ENCODE measurements around the gene RFXAP.

The RFXAP gene

DNA sequence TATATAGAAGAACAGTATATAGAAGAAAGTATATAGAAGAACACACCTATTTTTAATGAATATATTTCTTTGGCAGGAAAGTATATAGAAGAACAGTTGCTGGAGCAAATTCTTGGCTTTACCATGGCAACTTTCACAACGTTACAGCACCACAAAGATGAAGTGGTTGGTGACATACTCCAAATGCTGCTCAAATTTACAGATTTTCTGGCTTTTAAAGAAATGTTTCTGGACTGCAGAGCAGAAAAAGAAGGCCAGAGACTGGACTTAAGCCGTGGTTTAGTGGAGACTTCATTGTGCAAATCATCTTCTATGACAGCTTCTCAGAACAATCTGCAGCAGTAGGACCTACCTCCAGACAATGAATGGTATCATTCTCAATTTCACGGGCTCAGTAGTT lies 24.3 kb upstream of the RFXAP start:
- TF ChIP-seq, protein P1, sequence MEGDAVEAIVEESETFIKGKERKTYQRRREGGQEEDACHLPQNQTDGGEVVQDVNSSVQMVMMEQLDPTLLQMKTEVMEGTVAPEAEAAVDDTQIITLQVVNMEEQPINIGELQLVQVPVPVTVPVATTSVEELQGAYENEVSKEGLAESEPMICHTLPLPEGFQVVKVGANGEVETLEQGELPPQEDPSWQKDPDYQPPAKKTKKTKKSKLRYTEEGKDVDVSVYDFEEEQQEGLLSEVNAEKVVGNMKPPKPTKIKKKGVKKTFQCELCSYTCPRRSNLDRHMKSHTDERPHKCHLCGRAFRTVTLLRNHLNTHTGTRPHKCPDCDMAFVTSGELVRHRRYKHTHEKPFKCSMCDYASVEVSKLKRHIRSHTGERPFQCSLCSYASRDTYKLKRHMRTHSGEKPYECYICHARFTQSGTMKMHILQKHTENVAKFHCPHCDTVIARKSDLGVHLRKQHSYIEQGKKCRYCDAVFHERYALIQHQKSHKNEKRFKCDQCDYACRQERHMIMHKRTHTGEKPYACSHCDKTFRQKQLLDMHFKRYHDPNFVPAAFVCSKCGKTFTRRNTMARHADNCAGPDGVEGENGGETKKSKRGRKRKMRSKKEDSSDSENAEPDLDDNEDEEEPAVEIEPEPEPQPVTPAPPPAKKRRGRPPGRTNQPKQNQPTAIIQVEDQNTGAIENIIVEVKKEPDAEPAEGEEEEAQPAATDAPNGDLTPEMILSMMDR (IDR thresholded peaks at IDR 0.05; ENCODE audit: insufficient read depth, low read length, missing control alignments), result no peak
- H3K4me3 ChIP-seq (ENCODE audit: low read depth, low read length), result no peak overlapping the region
- CTCF ChIA-PET, result no interaction called here

DNA sequence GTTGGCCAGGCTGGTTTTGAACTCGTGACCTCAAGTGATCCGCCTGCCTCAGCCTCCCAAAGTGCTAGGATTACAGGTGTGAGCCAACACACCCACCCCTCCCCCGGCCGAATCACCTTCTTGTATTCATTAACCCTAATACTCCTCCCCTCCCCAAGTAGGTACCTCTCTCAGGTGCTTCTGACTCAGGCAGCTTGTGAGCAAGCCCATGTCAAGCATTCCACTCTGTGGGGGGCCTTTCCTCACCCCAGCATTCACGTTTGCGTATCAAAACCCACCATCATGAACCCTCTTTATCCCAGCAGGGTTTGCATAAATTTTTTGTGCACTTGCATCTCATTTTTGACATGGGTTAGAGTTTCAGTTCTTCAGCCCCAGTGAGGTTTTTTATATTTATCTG lies 23.6 kb upstream of the RFXAP start:
- POLR2A ChIA-PET, result no interaction called here
- CTCF ChIA-PET, result no interaction called here
- TF ChIP-seq, protein P1 (IDR thresholded peaks at IDR 0.05; ENCODE audit: insufficient read depth, low read length, missing control alignments), result no peak
- no peak overlapping the region for H3K4me3 ChIP-seq (ENCODE audit: low read depth, low read length)
- no peak for DNase-seq (ENCODE audit: low read depth, low spot score)

More for the DNA sequence above, 24.3 kb upstream of the RFXAP start:
- POLR2A ChIA-PET, result no interaction called here
- DNase-seq (ENCODE audit: low read depth, low spot score), result no peak

DNA sequence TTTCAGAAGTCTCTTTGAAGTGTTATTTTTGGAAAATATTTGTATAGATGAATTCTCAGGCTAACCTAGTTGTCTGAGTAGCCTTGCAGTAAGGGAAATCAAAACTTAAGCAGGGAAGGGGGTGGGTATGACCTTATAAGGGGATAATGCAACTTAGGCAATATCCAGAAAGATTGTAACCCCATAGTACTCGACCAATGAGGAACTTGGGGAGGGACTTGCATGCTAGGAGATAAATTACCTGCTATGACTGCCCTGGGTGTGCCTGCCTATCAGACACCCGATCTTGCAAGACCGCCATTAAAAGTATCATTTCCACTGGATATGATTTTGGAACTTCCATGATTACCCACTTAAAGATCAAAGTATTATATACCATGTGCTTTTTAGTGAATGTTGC lies 23.0 kb upstream of the RFXAP start:
- TF ChIP-seq, protein P1 (IDR thresholded peaks at IDR 0.05; ENCODE audit: insufficient read depth, low read length, missing control alignments), result no peak
- ChIA-PET CTCF (no interaction called here), POLR2A (no interaction called here)
- DNase-seq (ENCODE audit: low read depth, low spot score), result no peak
- H3K4me3 ChIP-seq (ENCODE audit: low read depth, low read length), result no peak overlapping the region

DNA sequence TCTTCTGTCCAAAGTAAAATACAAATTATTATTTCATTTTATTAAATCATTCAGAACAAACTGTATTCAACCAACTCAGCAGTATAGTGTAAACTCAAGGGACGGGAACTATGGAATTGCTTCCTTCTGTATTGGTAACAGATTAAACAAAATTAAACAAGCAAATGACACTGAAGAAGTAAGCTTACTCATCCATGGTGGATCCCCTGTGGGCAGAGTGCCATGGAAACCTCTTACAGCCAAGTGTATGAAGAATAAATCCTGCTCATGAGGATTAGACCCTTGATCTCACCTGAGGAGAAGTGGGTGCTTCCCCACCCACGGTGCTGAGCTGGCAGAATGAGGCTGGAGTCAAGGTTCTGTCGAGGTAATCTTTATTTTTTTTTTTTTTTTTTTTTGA lies 18.0 kb upstream of the RFXAP start:
- ChIA-PET CTCF (no interaction called here), POLR2A (no interaction called here)
- no peak overlapping the region for H3K4me3 ChIP-seq (ENCODE audit: low read depth, low read length)
- DNase-seq (ENCODE audit: low read depth, low spot score), result no peak
- TF ChIP-seq, protein P1 (IDR thresholded peaks at IDR 0.05; ENCODE audit: insufficient read depth, low read length, missing control alignments), result no peak

DNA sequence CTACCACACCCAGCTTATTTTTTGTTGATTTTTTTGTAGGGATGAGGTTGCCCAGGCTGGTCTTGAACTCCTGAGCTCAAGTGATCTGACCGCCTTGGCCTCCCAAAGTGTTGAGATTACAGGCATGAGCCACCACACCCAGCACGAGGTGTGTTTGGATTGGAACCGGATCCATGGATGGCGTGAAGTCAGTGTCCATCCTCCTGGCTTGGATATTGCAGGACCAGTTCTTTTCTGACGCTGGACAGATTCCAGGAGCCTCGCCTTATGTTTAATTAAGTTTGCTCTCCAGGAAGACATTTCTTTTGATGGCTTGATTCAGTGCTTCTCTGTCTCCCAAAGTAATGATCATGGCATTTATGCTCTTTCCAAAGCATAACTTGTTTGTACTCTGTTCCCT lies 14.4 kb upstream of the RFXAP start:
- TF ChIP-seq, protein P1 (IDR thresholded peaks at IDR 0.05; ENCODE audit: insufficient read depth, low read length, missing control alignments), result no peak
- ChIA-PET CTCF (interaction anchor here (1.0 to 1.4 kb wide), 2 partner anchors 54 to 68 kb away, joined by 3 to 4 read pairs; no protein-coding TSS in a partner anchor), POLR2A (no interaction called here)
- DNase-seq (ENCODE audit: low read depth, low spot score), result no peak
- no peak overlapping the region for H3K4me3 ChIP-seq (ENCODE audit: low read depth, low read length)

DNA sequence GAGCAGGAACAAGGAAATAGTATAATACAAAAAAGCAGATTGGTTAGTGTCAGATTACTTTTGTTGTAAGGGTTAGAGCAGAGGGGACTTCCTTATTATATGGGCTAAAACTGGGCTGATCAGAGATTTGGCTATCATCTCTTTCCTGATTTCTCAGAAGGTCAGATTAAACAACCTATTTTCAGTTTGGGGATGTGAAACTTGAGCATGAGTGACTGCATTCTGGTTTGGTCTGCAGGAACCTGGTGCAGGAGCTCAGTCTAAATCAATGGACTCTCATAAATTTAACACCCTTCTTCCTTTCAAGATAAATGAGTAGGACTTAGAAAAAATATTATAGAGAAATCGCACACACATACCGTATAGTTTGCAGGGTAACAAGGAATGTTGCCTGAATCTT lies 12.9 kb upstream of the RFXAP start:
- ChIA-PET CTCF (no interaction called here), POLR2A (no interaction called here)
- no peak for DNase-seq (ENCODE audit: low read depth, low spot score)
- no peak overlapping the region for H3K4me3 ChIP-seq (ENCODE audit: low read depth, low read length)
- TF ChIP-seq, protein P1 (IDR thresholded peaks at IDR 0.05; ENCODE audit: insufficient read depth, low read length, missing control alignments), result no peak
